DMS 273 (cell line): Measurements from ENCODE around the gene TMEM209.
"Not testable (repeated sequence)": the region's sequence is repeated elsewhere in the genome, so short reads cannot be mapped to it uniquely, and the experiment has no call there.

Source experiments
- DNase-seq: peaks from one replicate; lab custom pipeline; 2025; ENCODE audit not compliant: unreplicated experiment; lab: John Stamatoyannopoulos, UW

The TMEM209 gene

GRCh38 chr7:130174237-130174959 lies 30.8 kb downstream of the TMEM209 start:
- no peak for DNase-seq

- DNase-seq, result no peak
Observed at GRCh38 chr7:130162196-130162595, 43.0 kb downstream of the TMEM209 start.

GRCh38 chr7:130160455-130160854 lies 44.8 kb downstream of the TMEM209 start:
- no peak for DNase-seq

- DNase-seq, result no peak
Observed at GRCh38 chr7:130160023-130160422, 45.2 kb downstream of the TMEM209 start.

GRCh38 chr7:130157700-130158099 lies 47.5 kb downstream of the TMEM209 start:
- no peak for DNase-seq

GRCh38 chr7:130156140-130156539 lies 49.1 kb downstream of the TMEM209 start:
- DNase-seq, result no peak

GRCh38 chr7:130154501-130155317 lies 50.5 kb downstream of the TMEM209 start:
- DNase-seq, result peak; percentile 99

GRCh38 chr7:130154131-130154500 lies 51.1 kb downstream of the TMEM209 start:
- no peak for DNase-seq

- peak; percentile 58 for DNase-seq
Observed at GRCh38 chr7:130153211-130153908, 51.8 kb downstream of the TMEM209 start.

- DNase-seq, result no peak
Observed at GRCh38 chr7:130152493-130153210, 52.6 kb downstream of the TMEM209 start.

GRCh38 chr7:130151591-130152492 lies 53.4 kb downstream of the TMEM209 start:
- DNase-seq, result peak; percentile 43

GRCh38 chr7:130150587-130150986 lies 54.6 kb downstream of the TMEM209 start:
- DNase-seq, result peak; percentile 30

- peak; percentile 79 for DNase-seq
Observed at GRCh38 chr7:130149281-130150139, 55.7 kb downstream of the TMEM209 start.

- DNase-seq, result peak; percentile 94
Observed at GRCh38 chr7:130148561-130148960, 56.6 kb downstream of the TMEM209 start.

GRCh38 chr7:130147710-130148325 lies 57.4 kb downstream of the TMEM209 start:
- DNase-seq, result peak; percentile 65

GRCh38 chr7:130146693-130147405 lies 58.4 kb downstream of the TMEM209 start:
- DNase-seq, result no peak

- DNase-seq, result not testable (repeated sequence)
Observed at GRCh38 chr7:130146142-130146541, 59.1 kb downstream of the TMEM209 start.
